Thymus (tissue), 11 donors: ENCODE data around the gene NUP210. TPM values are rescaled to one million over a fixed set of nuclear protein-coding genes. Genes with fewer than 3 reads are reported as not detected.

Experiments
- DNase-seq, 9 donors: peaks; one replicate each; pipeline ENCODE4 v3.0.0-alpha.2; 2013; ENCODE audit warnings: low spot score in 9 of 9, low read depth in 6 of 9, missing footprints in 1 of 9
- H3K27ac ChIP-seq, 2 donors: one replicate each; pipeline ENCODE4 v1.5.1; 2013; ENCODE audit warnings: control low read depth in 1 of 2, low read depth in 1 of 2, low read length in 1 of 2, mild to moderate bottlenecking in 1 of 2, moderate library complexity in 1 of 2
- H3K27me3 ChIP-seq, 2 donors: one replicate each; pipeline ENCODE4 v1.5.1; 2013; ENCODE audit warnings: low read length in 1 of 2; ENCODE audit not compliant: control insufficient read depth in 2 of 2, insufficient read depth in 1 of 2
- H3K36me3 ChIP-seq, 2 donors: one replicate each; pipeline ENCODE4 v1.5.1; 2013; ENCODE audit warnings: low read length in 1 of 2, mild to moderate bottlenecking in 1 of 2, moderate library complexity in 1 of 2; ENCODE audit not compliant: control insufficient read depth in 2 of 2, insufficient read depth in 2 of 2
- H3K4me1 ChIP-seq, 2 donors: one replicate each; pipeline ENCODE4 v1.5.1; 2013; ENCODE audit warnings: low read length in 2 of 2; ENCODE audit not compliant: control insufficient read depth in 2 of 2, insufficient read depth in 2 of 2
- H3K4me3 ChIP-seq, 2 donors: one replicate each; pipeline ENCODE4 v1.5.1; 2013; ENCODE audit warnings: low read length in 2 of 2, control low read depth in 1 of 2, mild to moderate bottlenecking in 1 of 2
- H3K9me3 ChIP-seq, 2 donors: one replicate each; pipeline ENCODE4 v1.5.1; 2013; ENCODE audit warnings: low read length in 1 of 2, mild to moderate bottlenecking in 1 of 2; ENCODE audit not compliant: control insufficient read depth in 2 of 2, insufficient read depth in 1 of 2
- WGBS: extraction: QIAGEN DNeasy Blood & Tissue Kit; methylation state at CpG from one replicate; pipeline ENCODE4 v1.1.7; 2013; 5-methylcytosine and 5-hydroxymethylcytosine counted together
- polyA plus RNA-seq: library from polyadenylated mRNA; stranded (reverse); fragments of 200-250 nt; gene quantifications from one replicate; pipeline ENCODE4 v1.2.3, GENCODE V29; 2013
- total RNA-seq: library from RNA; stranded (reverse); fragments of 120-200 nt; gene quantifications from one replicate; pipeline ENCODE4 v1.2.4, GENCODE V29; 2013
- donor health status: healthy.

NUP210 gene
- total and polyA plus RNA-seq, 2 donors: 22.9 to 23.8 TPM

DNA sequence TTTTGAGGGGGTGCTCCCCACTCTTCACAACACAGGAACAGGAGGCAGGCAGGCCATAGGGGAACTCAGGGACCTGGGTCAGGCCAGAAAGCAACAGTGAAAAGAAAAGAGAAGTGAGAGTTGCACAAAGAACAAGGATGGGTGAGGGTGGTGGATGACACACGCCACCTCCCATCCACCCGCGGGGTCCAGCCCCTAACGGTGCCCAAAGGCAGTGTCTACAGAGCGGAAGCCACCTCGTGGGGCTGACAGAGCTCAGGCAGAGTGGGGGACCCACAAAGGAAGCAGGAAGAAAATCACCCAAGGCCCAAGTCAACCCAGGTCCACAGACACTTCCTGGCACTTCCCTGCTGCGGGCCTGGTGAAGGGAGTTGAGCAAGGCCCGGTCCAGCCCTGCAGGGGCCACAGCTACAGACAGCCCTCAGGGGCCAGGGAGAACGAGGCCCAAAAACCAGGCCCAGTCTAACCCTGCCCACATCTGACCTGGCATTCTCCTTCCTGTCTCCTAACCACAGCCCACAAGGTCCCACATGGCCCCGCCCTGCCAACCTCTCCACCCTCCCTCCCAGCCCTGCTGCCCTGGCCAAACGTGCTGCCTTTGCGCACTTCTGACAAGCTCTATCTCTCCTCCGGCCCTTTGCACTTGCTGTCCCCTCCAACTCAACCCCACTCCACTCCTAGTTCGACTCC, 5.9 kb downstream of the NUP210 start:
- Histone ChIP-seq H3K27ac (peak overlapping the region; percentile 81 to 92), H3K4me1 (peaks cover 43 to 57% of the 10 kb centered on the region in 2 donors), H3K9me3 (peaks cover 0 to under 1% of the 10 kb centered on the region in 2 donors), H3K27me3 (no peaks in the 10 kb centered on the region), H3K36me3 (peaks cover 6 to 13% of the 10 kb centered on the region in 2 donors), H3K4me3 (peak overlapping the region; percentile 2 to 3)
- WGBS: 7% methylated on average over 14 of the region's 14 CpGs
- DNase-seq: peak in 7 of 9 donors; percentile 45 to 84 (median 51)

DNA sequence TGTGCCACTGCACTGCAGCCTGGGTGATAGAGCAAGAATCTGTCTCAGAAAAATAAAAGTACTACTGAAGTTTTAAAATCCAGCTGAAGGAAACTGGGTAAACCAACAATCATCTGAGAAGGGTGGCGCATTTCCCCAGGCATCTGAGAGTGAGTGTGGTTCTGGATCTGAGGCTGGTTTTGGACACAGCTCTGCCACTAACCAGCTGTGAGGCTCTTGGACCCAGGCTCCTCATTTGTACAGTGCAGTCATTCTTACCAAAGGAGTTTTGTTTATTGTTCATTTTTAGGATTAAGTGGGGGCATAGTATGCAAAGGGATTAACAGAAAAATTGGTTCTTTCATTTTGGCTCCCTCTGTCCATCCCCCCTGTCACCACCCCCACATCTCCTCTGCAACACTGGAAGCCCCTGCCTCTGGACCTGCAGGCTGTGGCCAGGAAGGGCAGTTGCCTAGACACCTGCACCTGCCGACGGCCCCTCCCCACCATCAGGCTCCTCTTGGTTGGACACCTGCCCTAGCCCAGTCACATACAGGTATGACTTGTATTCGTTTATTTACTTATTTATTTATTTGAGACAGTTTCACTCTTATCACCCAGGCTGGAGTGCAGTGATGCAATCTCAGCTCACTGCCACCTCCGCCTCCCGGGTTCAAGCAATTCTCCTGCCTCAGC, 8.8 kb downstream of the NUP210 start:
- Histone ChIP-seq H3K4me1 (peaks cover 22 to 32% of the 10 kb centered on the region in 2 donors), H3K4me3 (no peak overlapping the region), H3K27me3 (no peaks in the 10 kb centered on the region), H3K27ac (no peak overlapping the region), H3K9me3 (peaks cover 5 to 15% of the 10 kb centered on the region in 2 donors), H3K36me3 (peaks cover 10 to 17% of the 10 kb centered on the region in 2 donors)
- WGBS: 94% methylated on average over 6 of the region's 6 CpGs
- DNase-seq: no peak

DNA sequence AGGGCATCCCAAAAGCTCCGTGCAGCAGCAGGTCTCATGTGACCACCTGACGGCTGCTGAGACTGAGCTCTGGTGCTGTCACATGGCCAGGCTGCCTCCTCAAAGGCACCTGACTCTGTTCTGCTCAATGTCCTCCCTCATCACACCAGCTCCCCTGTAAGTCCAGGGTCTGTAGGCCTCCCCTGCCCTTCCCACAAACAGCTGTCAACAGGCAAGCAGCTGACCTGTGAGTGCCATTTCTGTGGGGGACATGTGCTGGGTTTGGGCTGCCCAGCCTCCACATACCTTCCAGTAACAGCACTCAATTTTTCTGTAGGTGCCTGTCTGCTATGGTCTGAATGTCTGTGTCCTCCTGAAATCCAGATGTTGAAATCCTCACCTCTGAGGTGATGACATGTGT, 11.2 kb downstream of the NUP210 start:
- Histone ChIP-seq H3K4me3 (no peak overlapping the region), H3K36me3 (peaks cover 10 to 17% of the 10 kb centered on the region in 2 donors), H3K27ac (no peak overlapping the region), H3K9me3 (peaks cover 5 to 16% of the 10 kb centered on the region in 2 donors), H3K4me1 (peaks cover 6 to 8% of the 10 kb centered on the region in 2 donors), H3K27me3 (no peaks in the 10 kb centered on the region)
- no peak for DNase-seq
- 98% methylated on average over 2 of the region's 2 CpGs for WGBS

DNA sequence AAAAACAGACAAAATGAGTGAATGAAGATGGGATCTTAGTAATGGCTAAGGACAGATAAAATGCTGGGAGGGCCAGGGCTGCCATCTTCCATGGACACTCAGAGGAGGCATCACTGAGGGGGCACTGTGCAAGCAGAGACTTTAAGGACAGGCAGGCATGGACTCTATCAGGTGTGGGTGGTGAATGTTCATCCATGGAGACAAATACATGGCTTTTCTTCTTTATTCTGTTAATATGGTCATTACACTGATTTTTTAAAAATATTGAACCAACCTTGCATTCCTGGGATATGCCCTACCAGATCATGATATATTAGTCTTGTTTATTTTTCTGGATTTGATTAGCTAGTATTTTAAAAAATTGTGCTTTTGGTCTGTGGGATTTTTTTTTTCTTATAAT, 12.2 kb downstream of the NUP210 start:
- Histone ChIP-seq H3K4me3 (no peak overlapping the region), H3K27ac (no peak overlapping the region)
- DNase-seq: no peak

DNA sequence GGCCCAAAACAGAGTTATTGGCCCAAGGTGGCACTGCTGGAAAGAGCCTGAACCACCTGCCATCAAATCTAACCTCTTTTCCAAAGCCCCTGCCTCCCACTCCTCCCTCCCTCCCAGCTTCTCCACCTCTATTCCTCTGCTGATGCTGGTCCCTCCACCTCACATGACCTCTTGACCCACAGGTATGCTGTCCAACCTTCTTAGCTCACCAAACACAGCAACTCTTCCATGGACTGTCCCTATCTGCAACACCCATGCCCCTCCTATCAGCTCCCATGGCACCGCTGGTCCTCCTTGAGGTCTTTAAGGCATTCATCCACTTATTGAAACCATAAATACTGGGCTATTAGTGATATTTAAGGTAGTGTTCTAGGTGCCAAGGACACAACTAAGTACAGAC, 12.6 kb downstream of the NUP210 start:
- Histone ChIP-seq H3K36me3 (peaks cover 17 to 26% of the 10 kb centered on the region in 2 donors), H3K9me3 (peaks cover 7 to 25% of the 10 kb centered on the region in 2 donors), H3K4me1 (peaks cover 0 to 3% of the 10 kb centered on the region in 2 donors), H3K4me3 (no peak overlapping the region), H3K27me3 (no peaks in the 10 kb centered on the region), H3K27ac (no peak overlapping the region)
- no peak for DNase-seq
- WGBS: 99% methylated on average over 1 of the region's 1 CpG

More for the DNA sequence above, 12.2 kb downstream of the NUP210 start:
- Histone ChIP-seq H3K36me3 (peaks cover 17 to 26% of the 10 kb centered on the region in 2 donors), H3K9me3 (peaks cover 7 to 25% of the 10 kb centered on the region in 2 donors), H3K27me3 (no peaks in the 10 kb centered on the region), H3K4me1 (peaks cover 0 to 3% of the 10 kb centered on the region in 2 donors)

DNA sequence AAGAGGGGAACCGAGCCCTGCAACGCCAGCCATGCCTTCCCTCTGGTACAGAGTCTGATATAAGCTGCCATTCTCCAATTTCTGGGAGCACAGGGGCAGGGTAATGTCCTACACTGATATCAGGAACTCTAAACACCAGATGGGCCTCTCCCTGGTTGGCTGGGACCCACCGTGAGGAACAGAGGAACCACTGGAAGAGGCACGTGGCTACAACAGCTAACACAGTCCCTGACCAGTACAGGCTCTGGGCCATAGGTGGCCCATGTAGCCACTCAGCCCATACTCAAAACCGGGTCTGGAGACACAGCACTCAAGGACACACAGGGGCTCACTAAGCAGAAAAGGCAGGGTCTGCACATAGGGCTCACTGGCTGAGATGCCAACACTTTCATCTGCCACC, 13.9 kb downstream of the NUP210 start:
- Histone ChIP-seq H3K4me1 (no peaks in the 10 kb centered on the region), H3K9me3 (peaks cover 7 to 25% of the 10 kb centered on the region in 2 donors), H3K36me3 (peaks cover 20 to 26% of the 10 kb centered on the region in 2 donors), H3K27ac (no peak overlapping the region), H3K4me3 (no peak overlapping the region), H3K27me3 (no peaks in the 10 kb centered on the region)
- DNase-seq: no peak
- WGBS: 96% methylated on average over 5 of the region's 5 CpGs

DNA sequence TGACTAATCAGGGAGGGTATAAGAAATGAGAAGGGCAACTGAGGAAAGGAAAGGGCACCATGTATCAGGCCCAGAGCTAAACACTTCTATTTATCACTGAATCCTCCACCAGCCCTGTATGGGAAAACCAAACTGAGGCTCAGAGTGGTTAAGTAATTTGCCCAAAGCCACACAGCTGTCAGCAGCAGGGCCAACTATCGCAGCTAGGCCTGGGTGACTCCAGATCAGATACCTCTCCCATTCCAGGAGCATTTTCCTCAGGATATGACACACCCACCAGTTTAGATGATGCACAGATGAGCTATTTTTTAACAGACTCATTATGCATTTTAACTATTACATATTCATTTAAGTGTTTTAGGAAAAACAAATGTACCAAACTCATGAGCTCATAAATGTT, 14.5 kb downstream of the NUP210 start:
- Histone ChIP-seq H3K36me3 (peaks cover 22 to 26% of the 10 kb centered on the region in 2 donors), H3K27ac (no peak overlapping the region), H3K9me3 (peaks cover 7 to 25% of the 10 kb centered on the region in 2 donors), H3K27me3 (no peaks in the 10 kb centered on the region), H3K4me1 (peaks cover 0 to 2% of the 10 kb centered on the region in 2 donors), H3K4me3 (no peak overlapping the region)
- DNase-seq: no peak
- WGBS: 94% methylated on average over 1 of the region's 1 CpG

DNA sequence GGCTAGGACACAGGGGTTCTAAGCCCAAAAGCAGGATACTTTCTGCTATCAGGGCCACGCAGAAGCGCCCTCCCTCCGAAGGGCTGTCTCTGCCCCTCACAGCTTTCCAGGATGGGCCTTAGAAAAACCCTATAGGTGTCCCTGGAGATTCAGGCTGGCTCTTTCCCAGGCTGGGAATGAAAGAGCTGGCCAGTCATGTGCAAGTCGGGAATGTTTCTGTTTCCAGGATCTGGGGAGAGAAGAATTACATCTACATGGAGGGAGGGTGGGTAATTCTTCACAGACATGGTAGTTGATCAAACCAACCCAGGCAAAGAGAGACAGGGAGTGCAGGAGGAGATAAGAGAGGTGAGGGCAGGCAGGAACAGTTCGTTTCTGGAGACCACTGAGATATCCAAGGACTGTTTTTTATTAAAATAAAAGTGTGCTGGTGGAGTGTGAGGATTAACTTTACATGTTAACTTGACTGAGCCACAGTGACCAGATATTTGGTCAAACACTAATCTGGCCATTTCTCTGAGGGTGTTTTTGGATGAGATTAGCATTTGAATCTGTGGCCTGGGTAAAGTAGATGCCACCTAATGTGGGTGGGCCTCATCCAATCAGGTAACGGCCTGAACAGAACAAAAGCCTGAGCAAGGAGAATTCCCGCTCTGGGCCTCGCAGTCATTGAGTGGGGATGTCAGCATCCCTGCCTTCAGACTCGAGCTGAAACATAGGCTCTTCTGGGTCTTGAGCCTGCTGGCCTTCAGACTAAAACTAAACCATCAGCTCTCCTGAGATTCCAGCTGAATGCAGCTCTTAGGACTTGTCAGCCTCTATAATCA, 15.3 kb downstream of the NUP210 start:
- peaks cover 25 to 27% of the 10 kb centered on the region in 2 donors for H3K36me3 ChIP-seq
- H3K27me3 ChIP-seq: no peaks in the 10 kb centered on the region
- H3K4me1 ChIP-seq: peaks cover 0 to 3% of the 10 kb centered on the region in 2 donors
- no peak overlapping the region for H3K27ac ChIP-seq
- no peak for DNase-seq
- peaks cover 7 to 25% of the 10 kb centered on the region in 2 donors for H3K9me3 ChIP-seq
- no peak overlapping the region for H3K4me3 ChIP-seq
- 97% methylated on average over 9 of the region's 9 CpGs for WGBS
